B cell (primary cell): ENCODE data around the gene HOXA11. TPM values are rescaled to one million over a fixed set of nuclear protein-coding genes. Genes with fewer than 3 reads are reported as not detected.

Experiments used
- ATAC-seq: fragments of 200-7000 bp; cut with Tn5 transposase; one replicate; pipeline ENCODE4 v1.10.0; 2021; ENCODE audit warnings: low read depth, mild to moderate bottlenecking, moderate number of reproducible peaks, moderate library complexity
- CTCF ChIA-PET: fragments of 350-600 bp; sonication (Branson Sonifier 250); formaldehyde crosslinking; loops from one replicate; lab custom pipeline; 2021; ENCODE audit warnings: antibody characterized with exemption, inconsistent platforms; lab: Charles Lee
- POLR2A ChIA-PET: fragments of 350-600 bp; sonication (Branson Sonifier 250); formaldehyde crosslinking; loops from one replicate; lab custom pipeline; 2021; ENCODE audit warnings: antibody characterized with exemption; lab: Charles Lee
- DNase-seq: peaks from one replicate; pipeline ENCODE4 v3.0.0; 2013
- H2AFZ ChIP-seq: 2 replicates; pipeline ENCODE4 v1.6.1; 2012; ENCODE audit warnings: mild to moderate bottlenecking, low read depth, low read length; ENCODE audit not compliant: insufficient read depth, poor library complexity, severe bottlenecking
- H3K27ac ChIP-seq, 2 donors: 1 replicate in 1 of 2; 2 replicates in 1 of 2; pipeline ENCODE4 v1.5.1; 2012 to 2013; ENCODE audit warnings: low read length in 2 of 2, mild to moderate bottlenecking in 2 of 2, moderate library complexity in 1 of 2
- H3K27me3 ChIP-seq, 4 experiments: fragments of 200-600 bp in 1 of 4; sonication (generic) in 1 of 4; replicated peaks in 1 of 4; 1 replicate in 2 of 4; 2 replicates in 2 of 4; pipeline versions ENCODE4 v1.6.1 to v1.7.0; 2013 to 2016; ENCODE audit warnings: low read length in 3 of 4, mild to moderate bottlenecking in 2 of 4, mixed read lengths in 1 of 4, moderate library complexity in 1 of 4; ENCODE audit not compliant: insufficient read depth in 4 of 4, control insufficient read depth in 3 of 4; ENCODE audit errors: control extremely low read depth in 1 of 4
- H3K36me3 ChIP-seq, 2 experiments: replicated peaks in 1 of 2; 1 replicate in 1 of 2; 2 replicates in 1 of 2; pipeline versions ENCODE4 v1.6.1 to v1.7.1; 2013; ENCODE audit warnings: low read length in 1 of 2; ENCODE audit not compliant: insufficient read depth in 2 of 2, control insufficient read depth in 1 of 2; ENCODE audit errors: control extremely low read depth in 1 of 2, extremely low read depth in 1 of 2
- H3K4me1 ChIP-seq, 2 donors: fragments of 200-600 bp in 1 of 2; sonication (generic) in 1 of 2; 1 replicate in 1 of 2; 2 replicates in 1 of 2; pipeline versions ENCODE4 v1.5.1 to v1.6.1; 2013 to 2017; ENCODE audit warnings: low read length in 2 of 2; ENCODE audit not compliant: control insufficient read depth in 2 of 2, insufficient read depth in 2 of 2
- H3K4me2 ChIP-seq: replicated peaks from 2 replicates; pipeline ENCODE3; 2012; ENCODE audit warnings: mild to moderate bottlenecking, low read depth, low read length; ENCODE audit not compliant: poor library complexity, severe bottlenecking
- H3K4me3 ChIP-seq, 5 experiments: fragments of 200-600 bp in 1 of 5; sonication (generic) in 1 of 5; 1 replicate in 3 of 5; 2 replicates in 2 of 5; pipeline versions ENCODE4 v1.5.1 to v1.7.0; 2011 to 2016; ENCODE audit warnings: low read length in 4 of 5, mild to moderate bottlenecking in 4 of 5, low read depth in 2 of 5, control low read depth in 1 of 5, moderate library complexity in 1 of 5; ENCODE audit not compliant: insufficient read depth in 1 of 5; ENCODE audit errors: control extremely low read depth in 1 of 5, extremely low read depth in 1 of 5
- H3K79me2 ChIP-seq: fragments of 200-600 bp; sonication (generic); one replicate; pipeline ENCODE4 v1.6.0; 2016; ENCODE audit warnings: low read length; ENCODE audit not compliant: control insufficient read depth, insufficient read depth
- H3K9ac ChIP-seq: fragments of 200-600 bp; sonication (generic); 2 replicates; pipeline ENCODE4 v1.6.1; 2017; ENCODE audit warnings: mild to moderate bottlenecking, low read length, moderate library complexity
- H3K9me3 ChIP-seq, 3 donors: one replicate each; pipeline versions ENCODE4 v1.6.1 to v1.7.1; 2013; ENCODE audit warnings: low read length in 2 of 3; ENCODE audit not compliant: control insufficient read depth in 2 of 3, insufficient read depth in 1 of 3; ENCODE audit errors: control extremely low read depth in 1 of 3
- H4K20me1 ChIP-seq: 2 replicates; pipeline ENCODE4 v1.6.0; 2012; ENCODE audit warnings: mild to moderate bottlenecking, low read length; ENCODE audit not compliant: insufficient read depth, control insufficient read depth, poor library complexity, severe bottlenecking
- H3K27ac Mint-ChIP-seq: one replicate; pipeline ENCODE4 v1.8.0; 2021; ENCODE audit warnings: mixed read lengths
- H3K27me3 Mint-ChIP-seq: one replicate; pipeline ENCODE4 v1.8.0; 2021; ENCODE audit warnings: mixed read lengths
- H3K4me1 Mint-ChIP-seq: one replicate; pipeline ENCODE4 v1.8.0; 2021; ENCODE audit warnings: mixed read lengths
- H3K4me3 Mint-ChIP-seq: one replicate; pipeline ENCODE4 v1.8.0; 2021; ENCODE audit warnings: mixed read lengths
- H3K9me3 Mint-ChIP-seq: one replicate; pipeline ENCODE4 v1.8.0; 2022; ENCODE audit warnings: mixed read lengths; ENCODE audit not compliant: insufficient read depth
- EZH2 ChIP-seq: IDR thresholded peaks from 2 replicates; pipeline ENCODE4 v1.6.1; 2012; ENCODE audit warnings: borderline replicate concordance, low read depth, mild to moderate bottlenecking, moderate library complexity, low read length; ENCODE audit not compliant: insufficient read depth, poor library complexity, severe bottlenecking
- WGBS: methylation state at CpG from one replicate; pipeline ENCODE4 v1.1.5; 2013; ENCODE audit warnings: missing lambda C conversion rate; ENCODE audit not compliant: insufficient coverage; 5-methylcytosine and 5-hydroxymethylcytosine counted together
- intact Hi-C: fragments of 100-400 bp; cut with micrococcal nuclease; formaldehyde crosslinking; loops from one replicate; pipeline ENCODE4 v1.10.0; 2022
- polyA plus RNA-seq: library from polyadenylated mRNA; depleted of rRNA; stranded (reverse); fragments of >200 nt; gene quantifications from 2 replicates; pipeline ENCODE4 v1.2.3, GENCODE V29; 2012
- total RNA-seq, 2 donors: library from RNA; stranded (reverse); fragments of 120-200 nt in 1 of 2; gene quantifications; 1 replicate in 1 of 2; 2 replicates in 1 of 2; pipeline versions ENCODE4 v1.2.3 to v1.2.4, GENCODE V29; 2013 to 2022
- TF ChIP-seq, protein P1 (sequence below): fragments of 200-600 bp; IDR thresholded peaks from one replicate; pipeline ENCODE4 v1.8.0; 2022; ENCODE audit warnings: antibody characterized with exemption, mild to moderate bottlenecking

Gene HOXA11
- total and polyA plus RNA-seq, 2 donors (not counting 1 experiment from before 2014, with no cell fraction given) = not detected

DNA sequence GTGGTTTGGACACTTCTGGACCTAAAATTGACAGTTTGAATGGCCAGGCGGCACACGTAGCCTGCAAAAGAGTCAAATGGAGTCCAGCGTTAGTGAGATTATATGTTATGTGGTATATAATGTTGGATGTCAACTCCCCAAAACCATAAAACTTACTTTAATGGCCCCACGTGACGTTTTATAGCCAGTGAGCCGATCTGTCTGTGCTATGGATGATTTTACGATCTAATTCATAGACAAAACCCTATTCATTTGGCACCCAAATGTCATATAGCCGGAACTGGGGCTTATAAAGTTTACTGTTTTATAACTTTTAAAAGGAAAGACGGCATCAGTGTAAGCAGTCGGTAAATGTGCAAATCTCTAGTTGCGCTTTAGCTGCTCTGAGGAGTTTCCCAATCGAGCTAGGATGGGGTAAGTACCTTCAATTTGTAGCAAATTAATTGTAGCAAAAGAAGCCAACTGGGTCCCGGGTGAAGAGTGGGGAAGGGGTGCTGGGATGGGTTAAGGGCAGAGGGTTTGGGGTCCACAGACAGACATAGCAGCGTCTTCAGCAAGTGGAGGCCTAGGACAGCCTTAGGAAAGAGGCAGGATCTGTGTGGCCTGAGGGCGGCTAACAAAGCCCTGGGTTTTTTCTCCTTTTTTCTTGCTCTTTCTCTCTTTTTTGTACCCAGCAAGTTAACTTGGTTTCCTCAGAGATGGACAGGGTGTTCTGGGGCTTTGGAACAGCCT, 44.7 kb downstream of the HOXA11 start:
- H3K9me3 Mint-ChIP-seq = no peaks in the 10 kb centered on the region
- ChIA-PET POLR2A (no interaction called here), CTCF (interaction anchor here (0.6 kb wide), 1 partner anchor 259 kb away, joined by 3 read pairs; no protein-coding TSS in a partner anchor)
- ATAC-seq (no peak), DNase-seq (no peak)
- over 99% methylated on average over 6 of the region's 15 CpGs for WGBS
- Histone ChIP-seq H3K4me1 (peaks cover 0 to 2% of the 10 kb centered on the region in 2 donors), H3K4me3 (no peak overlapping the region), H3K36me3 (no peaks in the 10 kb centered on the region), H3K9ac (no peak overlapping the region), H3K27me3 (peaks cover 0 to 49% (median 22%) of the 10 kb centered on the region in 4 experiments), H3K4me2 (no peak overlapping the region), H4K20me1 (no peaks in the 10 kb centered on the region), H3K9me3 (peaks cover 0 to 29% (median 0%) of the 10 kb centered on the region in 3 donors), H3K27ac (no peak overlapping the region), H2AFZ (no peak overlapping the region), H3K79me2 (no peaks in the 10 kb centered on the region)
- H3K27ac Mint-ChIP-seq = no peak overlapping the region
- H3K4me3 Mint-ChIP-seq = no peak overlapping the region
- intact Hi-C loops = no loop called here
- TF ChIP-seq, protein P1, sequence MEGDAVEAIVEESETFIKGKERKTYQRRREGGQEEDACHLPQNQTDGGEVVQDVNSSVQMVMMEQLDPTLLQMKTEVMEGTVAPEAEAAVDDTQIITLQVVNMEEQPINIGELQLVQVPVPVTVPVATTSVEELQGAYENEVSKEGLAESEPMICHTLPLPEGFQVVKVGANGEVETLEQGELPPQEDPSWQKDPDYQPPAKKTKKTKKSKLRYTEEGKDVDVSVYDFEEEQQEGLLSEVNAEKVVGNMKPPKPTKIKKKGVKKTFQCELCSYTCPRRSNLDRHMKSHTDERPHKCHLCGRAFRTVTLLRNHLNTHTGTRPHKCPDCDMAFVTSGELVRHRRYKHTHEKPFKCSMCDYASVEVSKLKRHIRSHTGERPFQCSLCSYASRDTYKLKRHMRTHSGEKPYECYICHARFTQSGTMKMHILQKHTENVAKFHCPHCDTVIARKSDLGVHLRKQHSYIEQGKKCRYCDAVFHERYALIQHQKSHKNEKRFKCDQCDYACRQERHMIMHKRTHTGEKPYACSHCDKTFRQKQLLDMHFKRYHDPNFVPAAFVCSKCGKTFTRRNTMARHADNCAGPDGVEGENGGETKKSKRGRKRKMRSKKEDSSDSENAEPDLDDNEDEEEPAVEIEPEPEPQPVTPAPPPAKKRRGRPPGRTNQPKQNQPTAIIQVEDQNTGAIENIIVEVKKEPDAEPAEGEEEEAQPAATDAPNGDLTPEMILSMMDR = no peak
- no peak for TF ChIP-seq EZH2
- H3K27me3 Mint-ChIP-seq = peaks cover 58% of the 10 kb centered on the region
- peaks cover 4% of the 10 kb centered on the region for H3K4me1 Mint-ChIP-seq
